Colonic mucosa (tissue), 4 donors: ENCODE data around the gene NACAD. TPM values are rescaled to one million over a fixed set of nuclear protein-coding genes. Genes with fewer than 3 reads are reported as not detected.

Source experiments
- DNase-seq: peaks from one replicate; pipeline ENCODE4 v3.0.0-alpha.2; 2020
- H3K27ac ChIP-seq: fragments of 200-600 bp; one replicate; pipeline ENCODE4 v1.8.0; 2021
- H3K27me3 ChIP-seq: fragments of 200-600 bp; one replicate; pipeline ENCODE4 v1.8.0; 2021
- H3K36me3 ChIP-seq: fragments of 200-600 bp; one replicate; pipeline ENCODE4 v1.8.0; 2021
- H3K4me1 ChIP-seq: fragments of 200-600 bp; one replicate; pipeline ENCODE4 v1.8.0; 2021; ENCODE audit warnings: mild to moderate bottlenecking
- H3K4me3 ChIP-seq: fragments of 200-600 bp; one replicate; pipeline ENCODE4 v1.8.0; 2021
- H3K9ac ChIP-seq, 2 donors: one replicate each; pipeline ENCODE4 v1.7.0; 2013; ENCODE audit warnings: control low read depth in 2 of 2, low read depth in 2 of 2, low read length in 2 of 2
- H3K9me3 ChIP-seq: fragments of 200-600 bp; one replicate; pipeline ENCODE4 v1.8.0; 2021
- CTCF ChIP-seq: fragments of 200-600 bp; IDR thresholded peaks from one replicate; pipeline ENCODE4 v1.8.0; 2022; ENCODE audit warnings: antibody characterized with exemption, mild to moderate bottlenecking
- intact Hi-C: fragments of 100-400 bp; cut with DNase I; formaldehyde crosslinking; loops from one replicate; pipeline ENCODE4 v1.14.1; 2022
- total RNA-seq, 2 donors: library from RNA; stranded (reverse); fragmentation: NEBNext Ultra II Directional in 1 of 2; extraction: Animal tissue kit (Norgen Biotek cat#: 25700) in 1 of 2; gene quantifications; one replicate each; pipeline ENCODE4 v1.2.1, GENCODE V29; 2021
- donor health status: healthy.
- donor health status: DM: no; HTN: no; CAD: no.
- donor health status: DM: no; HTN: no; CAD: no.

The NACAD gene
- total RNA-seq, 2 donors from 2014 or later, result 1.0 to 3.3 TPM

- Histone ChIP-seq H3K27ac (no peak overlapping the region), H3K36me3 (no peaks in the 10 kb centered on the region), H3K9me3 (no peaks in the 10 kb centered on the region), H3K4me1 (no peaks in the 10 kb centered on the region), H3K9ac (no peak overlapping the region), H3K27me3 (no peaks in the 10 kb centered on the region), H3K4me3 (no peak overlapping the region)
- intact Hi-C loops, result no loop called here
- DNase-seq, result no peak
- TF ChIP-seq CTCF, result no peak
Measured at GRCh38 chr7:45060295-45060694, 28.5 kb downstream of the NACAD start.

GRCh38 chr7:45057878-45058277 is 30.9 kb downstream of the NACAD start:
- Histone ChIP-seq H3K9ac (no peak overlapping the region), H3K4me3 (no peak overlapping the region), H3K27me3 (no peaks in the 10 kb centered on the region), H3K27ac (no peak overlapping the region), H3K4me1 (no peaks in the 10 kb centered on the region), H3K36me3 (no peaks in the 10 kb centered on the region), H3K9me3 (no peaks in the 10 kb centered on the region)
- no peak for DNase-seq
- intact Hi-C loops, result no loop called here
- TF ChIP-seq CTCF, result no peak

- Histone ChIP-seq H3K36me3 (no peaks in the 10 kb centered on the region), H3K9me3 (no peaks in the 10 kb centered on the region), H3K4me3 (no peak overlapping the region), H3K27ac (no peak overlapping the region), H3K27me3 (no peaks in the 10 kb centered on the region), H3K9ac (no peak overlapping the region), H3K4me1 (no peaks in the 10 kb centered on the region)
- no peak for TF ChIP-seq CTCF
- no peak for DNase-seq
- intact Hi-C loops, result no loop called here
Measured at GRCh38 chr7:45055594-45056219, 33.1 kb downstream of the NACAD start.

GRCh38 chr7:45055016-45055415 is 33.8 kb downstream of the NACAD start:
- H3K27ac ChIP-seq, result no peak overlapping the region
- H3K4me1 ChIP-seq, result no peaks in the 10 kb centered on the region
- H3K4me3 ChIP-seq, result no peak overlapping the region
- intact Hi-C loops, result no loop called here
- no peaks in the 10 kb centered on the region for H3K27me3 ChIP-seq
- H3K9ac ChIP-seq, result no peak overlapping the region
- no peak for TF ChIP-seq CTCF
- no peaks in the 10 kb centered on the region for H3K36me3 ChIP-seq
- no peak for DNase-seq
- H3K9me3 ChIP-seq, result no peaks in the 10 kb centered on the region

GRCh38 chr7:45054442-45054841 is 34.3 kb downstream of the NACAD start:
- DNase-seq, result no peak
- no peak for TF ChIP-seq CTCF

More at GRCh38 chr7:45054442-45054841, 34.3 kb downstream of the NACAD start:
- Histone ChIP-seq H3K9ac (no peak overlapping the region), H3K36me3 (no peaks in the 10 kb centered on the region), H3K27me3 (no peaks in the 10 kb centered on the region), H3K9me3 (no peaks in the 10 kb centered on the region), H3K27ac (no peak overlapping the region), H3K4me1 (no peaks in the 10 kb centered on the region), H3K4me3 (no peak overlapping the region)
- intact Hi-C loops, result no loop called here
